Heart left ventricle (tissue), 16 donors: ENCODE data around the gene ASAP3. TPM values are rescaled to one million over a fixed set of nuclear protein-coding genes. Genes with fewer than 3 reads are reported as not detected.

Source experiments
- ATAC-seq, 4 donors: fragments of 200-7000 bp; cut with Tn5 transposase; one replicate each; pipeline ENCODE4 v1.9.1; 2020 to 2022; ENCODE audit warnings: moderate library complexity in 4 of 4, mild to moderate bottlenecking in 3 of 4, moderate number of reproducible peaks in 1 of 4
- DNase-seq, 5 donors: peaks; one replicate each; pipeline ENCODE4 v3.0.0-alpha.2; 2020
- H3K27ac ChIP-seq, 12 donors: fragments of 200-600 bp; sonication (generic) in 4 of 12; one replicate each; pipeline versions ENCODE4 v1.5.0 to v1.8.0; 2016 to 2022; ENCODE audit warnings: mild to moderate bottlenecking in 2 of 12
- H3K27me3 ChIP-seq, 9 donors: fragments of 200-600 bp; sonication (generic) in 2 of 9; one replicate each; pipeline versions ENCODE4 v1.5.1 to v1.8.0; 2016 to 2022; ENCODE audit warnings: mild to moderate bottlenecking in 3 of 9
- H3K36me3 ChIP-seq, 9 donors: fragments of 200-600 bp; sonication (generic) in 2 of 9; one replicate each; pipeline versions ENCODE4 v1.5.0 to v1.8.0; 2018 to 2022; ENCODE audit warnings: mild to moderate bottlenecking in 2 of 9
- H3K4me1 ChIP-seq, 12 donors: fragments of 200-600 bp; sonication (generic) in 4 of 12; one replicate each; pipeline versions ENCODE4 v1.5.0 to v1.8.0; 2016 to 2022; ENCODE audit warnings: mild to moderate bottlenecking in 3 of 12
- H3K4me3 ChIP-seq, 12 donors: fragments of 200-600 bp; sonication (generic) in 4 of 12; one replicate each; pipeline versions ENCODE4 v1.5.0 to v1.8.0; 2017 to 2022; ENCODE audit warnings: mild to moderate bottlenecking in 9 of 12, moderate library complexity in 4 of 12
- H3K9me3 ChIP-seq, 12 donors: fragments of 200-600 bp; sonication (generic) in 4 of 12; one replicate each; pipeline versions ENCODE4 v1.5.0 to v1.8.0; 2016 to 2022; ENCODE audit warnings: mild to moderate bottlenecking in 1 of 12
- CTCF ChIP-seq, 12 donors: fragments of 200-600 bp; sonication (generic) in 4 of 12; IDR thresholded peaks; one replicate each; pipeline versions ENCODE4 v1.5.0 to v1.8.0; 2018 to 2022; ENCODE audit warnings: antibody characterized with exemption in 12 of 12, mild to moderate bottlenecking in 5 of 12
- POLR2A ChIP-seq, 2 donors: fragments of 450-650 bp; IDR thresholded peaks; one replicate each; pipeline ENCODE4 v1.6.1; 2017; ENCODE audit warnings: antibody characterized with exemption in 2 of 2, mild to moderate bottlenecking in 2 of 2, moderate library complexity in 2 of 2
- WGBS, 4 donors: extraction: QIAGEN DNeasy Blood & Tissue Kit in 2 of 4; methylation state at CpG; one replicate each; pipeline versions ENCODE4 v1.1.5 to v1.1.7; 2013 to 2018; 5-methylcytosine and 5-hydroxymethylcytosine counted together
- intact Hi-C, 10 donors: fragments of 100-400 bp; cut with DNase I; formaldehyde crosslinking; loops; one replicate each; pipeline versions ENCODE4 v1.11.1 to v1.14.2; 2022
- polyA plus RNA-seq, 2 donors: library from polyadenylated mRNA; stranded (reverse); fragments of 200-250 nt; gene quantifications; one replicate each; pipeline ENCODE4 v1.2.3, GENCODE V29; 2013
- total RNA-seq, 9 donors: library from RNA; depleted of rRNA in 2 of 9; stranded (reverse); fragments of >200 nt in 2 of 9; fragmentation: NEBNext Ultra II Directional in 3 of 9; extraction: Animal tissue kit (Norgen Biotek cat#: 25700) in 3 of 9; gene quantifications; one replicate each; pipeline versions ENCODE4 v1.1.0 to v1.2.4, GENCODE V29; 2016 to 2023
- donor health status: ischemic (EF 13 %, LVEDD 7.1; RV severe dilation, severe dysfunction).
- donor health status: healthy with polysubstance abuse.
- donor health status: DM: no; HTN: yes; CAD: no.
- donor health status: DM: no; HTN: no; CAD: no.
- donor health status: ischemic (EF 25% LVEDD 6.9; RV normal size, moderate dysfunction).
- donor health status: ischemic (EF 25% LVEDD 5.7; RV mildly dilated, moderate dysfunction).
- donor health status: healthy.
- donor health status: DM: yes; HTN: yes; CAD: no.
- donor health status: ischemic (EF 35%, LVEDD 5.7; RV mildly dilated, moderate dysfunction).
- donor health status: nonischemic (EF 11% LVEDD 7.7; RV severe dilation, severe dysfunction).
- donor health status: DM: yes; HTN: yes; CAD: no.
- donor health status: PGD.
- donor health status: ischemic (EF 29% LVEDD 5.4; RV normal size, mild dysfunction).
- donor health status: nonischemic (EF 23%, LVEDD 6.1; RV moderate dilation, normal function).

The ASAP3 gene
- total and polyA plus RNA-seq, 11 donors, result 22.4 to 86.1 (median 35.8) TPM

DNA sequence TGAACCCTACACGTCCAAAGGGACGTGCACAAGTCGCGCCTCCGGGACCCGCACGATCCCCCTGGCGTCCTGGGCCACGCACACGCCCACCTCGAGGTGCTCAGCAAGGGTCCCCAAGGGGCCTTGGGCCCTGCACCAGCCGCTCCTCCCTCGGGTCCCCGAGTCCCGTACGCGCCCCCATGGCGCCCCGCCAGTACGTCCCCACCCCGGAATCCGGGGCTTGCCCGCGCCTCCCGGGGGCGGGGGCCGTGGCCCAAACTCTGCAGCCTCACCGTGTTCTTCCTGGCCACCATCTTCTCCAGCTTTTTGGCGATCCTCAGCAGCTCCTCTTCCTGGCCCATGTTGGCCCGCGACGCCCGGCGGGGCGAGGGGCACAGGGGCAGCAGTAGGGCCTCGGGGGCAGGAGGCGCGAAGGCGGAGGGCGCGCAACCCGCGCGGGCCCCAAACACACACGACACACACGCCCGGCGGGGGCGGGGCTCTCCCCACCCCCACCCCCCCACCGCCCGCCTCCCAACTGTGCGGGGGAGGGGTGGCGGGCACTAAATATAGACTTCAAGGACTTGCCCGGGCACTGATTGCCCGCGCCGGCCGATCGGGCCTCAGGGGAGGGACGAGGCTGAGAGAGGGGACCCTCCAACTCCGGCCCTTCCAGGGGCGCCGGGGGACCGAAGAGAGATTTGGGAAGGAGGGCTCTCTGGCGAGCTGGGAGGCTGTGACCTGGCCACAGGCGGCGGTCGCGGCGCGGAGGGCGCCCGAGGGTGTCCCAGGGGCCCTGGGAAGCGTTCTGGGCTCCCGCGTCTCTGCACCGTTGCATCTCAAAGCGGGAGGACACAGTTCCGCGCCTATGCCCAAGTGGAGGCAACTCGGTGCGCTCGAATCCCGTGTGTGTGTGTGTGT is 59.4 kb downstream of the ASAP3 start, which contains the start of gene TCEA3:
Gene TCEA3 (minus strand): TSS at position 456 of the 900 bp plus-strand sequence. CDS start 115 bp downstream, at position 341.
- H3K4me1 ChIP-seq, result peaks cover 0 to 47% (median 34%) of the 10 kb centered on the region in 12 donors
- peaks cover 0 to 11% (median 7%) of the 10 kb centered on the region in 9 donors for H3K36me3 ChIP-seq
- peak within 1 kb of the TSS; percentile 60 to 95 (median 85) for H3K27ac ChIP-seq
- DNase-seq, result peak; percentile 63 to 79 (median 73)
- peak within 1 kb of the TSS; percentile 50 to 95 (median 70) for H3K4me3 ChIP-seq
- H3K27me3 ChIP-seq, result peaks cover 0 to 16% (median 0%) of the 10 kb centered on the region in 9 donors
- intact Hi-C loops, result loop anchor here in 5 of 10 donors (5.0 kb wide), 3 partner anchors 43 to 82 kb away; partner anchors contain the start of genes ASAP3 (in 3 of the 5) and HNRNPR (in 1 of the 5)
- no peaks in the 10 kb centered on the region for H3K9me3 ChIP-seq
- no peak for TF ChIP-seq CTCF (IDR thresholded peaks at IDR 0.05)
- TF ChIP-seq POLR2A (IDR thresholded peaks at IDR 0.05), result no peak
- WGBS, 4 donors, result 2 to 8% (median 2%) methylated on average over 23 to 84 of the region's 84 CpGs
- peak; percentile 53 to 81 (median 76) for ATAC-seq

DNA sequence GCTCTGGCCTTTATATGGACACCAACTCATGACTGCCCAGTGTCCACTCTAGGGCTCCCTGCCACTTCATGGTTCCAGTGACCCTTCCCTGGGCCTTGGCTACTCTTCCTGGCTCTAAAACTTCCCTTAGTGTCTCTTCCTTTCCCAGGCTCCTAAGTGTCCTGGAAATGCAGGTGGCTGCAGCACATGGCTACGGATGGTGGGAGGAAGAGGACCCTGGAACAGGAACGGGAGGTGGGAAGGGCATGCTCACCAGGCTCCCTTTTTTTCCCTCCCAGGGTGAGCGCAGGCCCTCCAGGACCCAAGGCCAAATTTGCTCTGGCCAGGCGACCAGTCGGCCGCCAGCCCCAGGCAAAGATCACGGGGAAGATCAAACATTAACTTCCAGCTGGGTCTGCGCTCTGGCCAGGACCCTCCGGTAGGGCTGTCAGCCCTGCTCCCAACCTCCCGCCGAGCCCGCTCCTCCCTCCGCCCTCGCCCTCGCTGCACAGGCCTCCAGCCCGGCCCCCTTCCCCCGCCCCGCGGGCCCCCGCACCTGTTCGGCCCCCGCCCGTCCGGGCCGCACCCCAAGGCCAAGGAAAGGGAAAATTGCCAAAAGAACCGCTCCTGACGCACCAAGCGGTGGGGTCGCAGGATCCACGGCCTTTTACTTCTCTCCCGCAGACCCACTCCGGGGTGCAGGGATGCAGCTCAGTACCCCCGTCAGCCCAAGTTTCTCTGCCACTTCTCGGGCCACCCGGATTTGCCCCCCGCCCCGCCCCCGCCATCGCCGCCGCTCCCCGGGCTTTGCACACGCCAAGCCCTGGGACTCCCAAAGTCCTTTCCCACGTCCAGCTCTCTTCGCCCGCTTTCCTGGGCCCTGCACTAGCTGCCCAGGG is 60.3 kb downstream of the ASAP3 start:
- H3K4me1 ChIP-seq, result peaks cover 0 to 51% (median 34%) of the 10 kb centered on the region in 12 donors
- intact Hi-C loops, result loop anchor here in 4 of 10 donors (2.0 to 5.0 kb wide), 3 partner anchors 59 to 81 kb away; partner anchors contain the start of genes ASAP3 (in 3 of the 4) and HNRNPR (in 1 of the 4)

DNA sequence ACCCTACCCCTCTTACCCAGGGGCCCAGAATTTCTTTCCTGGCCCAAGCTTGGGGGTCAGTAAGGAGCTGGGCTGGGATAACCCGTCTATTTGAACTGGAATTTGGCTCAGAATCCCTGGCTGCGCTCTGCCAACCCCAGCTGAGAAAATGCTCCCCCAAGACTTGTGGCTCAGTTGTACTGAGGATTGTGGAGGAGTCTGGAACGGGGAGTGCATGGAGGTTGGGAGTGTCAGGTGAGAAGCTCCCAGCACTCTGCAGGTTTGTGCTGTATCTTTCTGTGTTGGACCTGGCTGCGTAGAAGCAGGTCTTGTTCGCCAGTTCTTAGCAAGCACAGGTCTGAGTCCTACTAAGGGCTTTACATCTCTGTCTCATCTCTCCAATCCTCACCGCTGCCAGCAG is 61.0 kb downstream of the ASAP3 start:
- Histone ChIP-seq H3K9me3 (no peaks in the 10 kb centered on the region), H3K27me3 (peaks cover 0 to 16% (median 0%) of the 10 kb centered on the region in 9 donors), H3K27ac (peak overlapping the region in 11 of 12 donors; percentile 71 to 95 (median 85)), H3K36me3 (no peaks in the 10 kb centered on the region), H3K4me3 (peak overlapping the region in 8 of 12 donors; percentile 50 to 95 (median 73)), H3K4me1 (peaks cover 0 to 53% (median 35%) of the 10 kb centered on the region in 12 donors)
- intact Hi-C loops, result loop anchor here in 4 of 10 donors (2.0 to 5.0 kb wide), 3 partner anchors 59 to 81 kb away; partner anchors contain the start of genes ASAP3 (in 3 of the 4) and HNRNPR (in 1 of the 4)
- ATAC-seq (peak in 1 of 4 donors; percentile 1), DNase-seq (no peak)
- 55 to 67% (median 62%) methylated on average over 5 to 6 of the region's 6 CpGs for WGBS, 4 donors
- TF ChIP-seq CTCF (IDR thresholded peaks at IDR 0.05) (no peak), POLR2A (IDR thresholded peaks at IDR 0.05) (no peak)

More for the DNA sequence above, 60.3 kb downstream of the ASAP3 start:
- TF ChIP-seq POLR2A (IDR thresholded peaks at IDR 0.05), result no peak
- no peak for TF ChIP-seq CTCF (IDR thresholded peaks at IDR 0.05)
- WGBS, 4 donors, result 5 to 8% (median 5%) methylated on average over 11 to 46 of the region's 46 CpGs
- Histone ChIP-seq H3K27me3 (peaks cover 0 to 16% (median 0%) of the 10 kb centered on the region in 9 donors), H3K27ac (peak overlapping the region; percentile 60 to 95 (median 85)), H3K36me3 (peaks cover 0 to 3% (median 0%) of the 10 kb centered on the region in 9 donors), H3K9me3 (no peaks in the 10 kb centered on the region), H3K4me3 (peak overlapping the region; percentile 50 to 95 (median 70))
- ATAC-seq (peak in 3 of 4 donors; percentile 27 to 45 (median 33)), DNase-seq (peak in 4 of 5 donors; percentile 48 to 58 (median 50))
